Measurements from ENCODE around the gene PSMD14.

DNA sequence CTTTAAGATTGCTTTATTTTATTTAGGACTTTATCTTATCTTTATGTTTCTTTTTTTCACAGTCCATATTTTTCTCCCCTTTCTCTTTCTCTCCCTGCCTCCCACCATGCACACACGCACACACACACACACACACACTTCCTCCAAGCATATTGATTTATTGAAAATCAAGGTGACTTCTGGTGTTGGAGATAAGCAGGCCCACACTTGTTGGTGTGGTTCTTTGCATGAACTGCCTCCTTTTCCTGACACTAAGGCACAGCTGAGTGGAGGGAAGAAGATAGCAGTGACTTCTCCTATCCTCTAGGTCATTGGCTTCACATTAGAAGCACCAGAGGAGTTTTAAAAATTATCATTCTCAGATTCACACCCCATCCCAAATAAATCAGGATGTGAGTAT, 125.9 kb downstream of the PSMD14 start:
- no peak for TF ChIP-seq CTCF (IDR thresholded peaks at IDR 0.05)
- TF ChIP-seq REST (IDR thresholded peaks at IDR 0.05; ENCODE audit: insufficient read depth in 1 of 2, low read depth in 2 of 2, low read length in 1 of 2), result no peak

All from Panc1 (cell line).